Right renal cortex interstitium (tissue), 3 donors: ENCODE data around the gene HTR1B. TPM values are rescaled to one million over a fixed set of nuclear protein-coding genes. Genes with fewer than 3 reads are reported as not detected.

ENCODE experiments used
- DNase-seq, 3 donors: peaks; one replicate each; pipeline ENCODE4 v3.0.0-alpha.2; 2013; ENCODE audit warnings: low read depth in 3 of 3, low spot score in 2 of 3
- polyA plus RNA-seq, 3 donors: library from polyadenylated mRNA; unstranded; fragments of 120-200 nt; gene quantifications; one replicate each; pipeline ENCODE4 v1.2.1, GENCODE V29; 2013; ENCODE audit not compliant: insufficient read length in 3 of 3

HTR1B gene, protein sequence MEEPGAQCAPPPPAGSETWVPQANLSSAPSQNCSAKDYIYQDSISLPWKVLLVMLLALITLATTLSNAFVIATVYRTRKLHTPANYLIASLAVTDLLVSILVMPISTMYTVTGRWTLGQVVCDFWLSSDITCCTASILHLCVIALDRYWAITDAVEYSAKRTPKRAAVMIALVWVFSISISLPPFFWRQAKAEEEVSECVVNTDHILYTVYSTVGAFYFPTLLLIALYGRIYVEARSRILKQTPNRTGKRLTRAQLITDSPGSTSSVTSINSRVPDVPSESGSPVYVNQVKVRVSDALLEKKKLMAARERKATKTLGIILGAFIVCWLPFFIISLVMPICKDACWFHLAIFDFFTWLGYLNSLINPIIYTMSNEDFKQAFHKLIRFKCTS
- under 1 TPM; 0.30 to 0.44 (median 0.42) TPM for polyA plus RNA-seq

DNA sequence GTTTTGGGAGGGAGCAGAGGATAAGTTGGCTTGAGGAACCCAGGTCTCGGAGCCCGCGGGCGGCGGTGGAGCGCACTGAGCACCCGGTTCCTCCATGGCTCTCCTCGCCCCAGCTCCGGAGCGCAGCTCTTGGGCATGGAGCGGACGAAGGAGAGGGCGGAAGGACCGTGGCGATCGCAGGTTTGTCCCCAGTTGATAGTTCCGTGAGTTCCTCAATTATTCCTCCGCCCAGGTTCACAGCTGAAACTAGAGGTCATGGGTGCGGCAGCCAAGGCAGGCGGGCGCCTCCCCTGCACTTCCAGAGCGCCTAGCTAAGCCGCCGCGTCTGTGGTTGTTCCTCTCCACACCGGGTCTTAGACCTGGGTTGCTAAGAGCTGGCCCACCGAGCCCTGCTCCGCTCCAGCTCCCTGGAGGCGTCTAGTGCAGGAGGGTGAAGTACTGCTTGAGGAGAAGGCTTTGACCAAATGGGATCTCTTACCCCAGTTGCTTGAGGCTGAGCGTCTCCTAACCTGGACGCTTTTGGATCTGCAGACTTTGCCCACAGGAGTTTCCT, at the start of gene HTR1B:
TSS of gene HTR1B (minus strand) at position 184 of the 553 bp plus-strand sequence. CDS start at position 96, 88 bp downstream.
- DNase-seq, result no peak

DNA sequence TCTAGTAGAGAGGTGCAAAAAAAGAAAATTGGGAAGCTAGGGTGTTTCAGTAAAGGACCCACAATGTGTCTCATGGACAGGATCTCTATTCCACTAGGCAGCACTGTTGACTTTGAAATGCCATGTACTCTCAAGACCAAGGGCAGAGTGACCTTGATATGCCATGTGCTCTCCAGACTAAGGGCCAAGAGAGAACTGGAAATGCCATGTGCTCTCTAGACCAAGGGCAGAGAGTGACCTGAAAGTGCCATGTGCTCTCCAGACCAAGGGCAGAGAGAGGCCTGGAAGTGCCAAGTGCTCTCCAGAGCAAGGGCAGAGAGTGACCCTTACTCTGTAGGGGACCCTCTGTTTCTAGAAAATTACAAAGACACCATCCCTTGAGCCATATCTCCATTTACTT, 49.3 kb upstream of the HTR1B start:
- DNase-seq, result no peak

DNA sequence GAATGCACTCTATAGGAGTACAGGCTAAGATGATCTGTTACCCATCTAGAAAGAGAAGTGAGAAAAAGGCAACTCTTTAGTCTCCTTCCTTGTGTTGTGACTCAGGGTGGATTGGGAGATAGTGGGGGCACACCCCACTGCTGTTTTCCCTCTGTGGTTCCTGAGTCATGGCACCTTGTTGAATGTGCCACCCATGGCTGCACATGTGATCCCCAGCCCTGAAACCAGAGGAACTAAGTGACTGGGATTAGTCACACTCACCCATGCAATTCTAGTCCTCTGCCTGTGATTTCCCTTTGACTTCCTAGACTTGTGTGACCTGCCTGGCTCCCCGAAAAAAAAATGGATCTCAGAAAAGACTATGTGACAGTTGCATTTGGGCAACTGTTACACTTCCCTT, 48.6 kb upstream of the HTR1B start:
- DNase-seq, result no peak

GRCh38 chr6:77502981-77503380, 39.7 kb upstream of the HTR1B start:
- DNase-seq, result no peak

- DNase-seq, result no peak
Observed at GRCh38 chr6:77492530-77492929, 29.2 kb upstream of the HTR1B start.

DNA sequence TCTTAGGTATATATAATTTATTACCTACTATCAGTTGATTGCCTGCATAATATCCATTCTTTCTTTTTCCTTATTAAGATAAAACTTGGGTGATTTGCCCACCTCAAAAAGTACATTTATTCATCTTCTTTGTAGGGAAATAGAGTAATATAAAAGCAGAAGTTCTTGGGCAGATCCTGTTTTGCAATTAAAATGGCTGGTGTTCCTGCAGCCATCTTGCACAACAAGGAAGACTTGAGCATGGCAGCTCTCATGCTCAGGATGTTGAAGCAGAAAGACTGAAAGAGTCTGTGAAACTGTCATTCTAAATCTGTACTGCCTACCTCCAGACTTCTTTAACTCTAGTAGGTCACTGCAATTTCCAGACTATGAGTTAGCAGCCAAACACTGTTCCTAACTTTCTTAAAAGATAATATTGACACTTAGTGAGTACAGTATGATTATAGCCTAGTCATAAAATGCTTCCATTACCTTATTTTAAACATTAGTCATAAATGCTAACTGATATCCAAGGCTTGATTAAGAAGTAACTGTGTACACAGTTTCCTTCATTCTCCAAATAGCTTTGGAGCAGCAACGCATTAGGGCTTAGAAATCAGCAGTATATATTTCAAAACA, 24.6 kb upstream of the HTR1B start:
- no peak for DNase-seq

GRCh38 chr6:77482981-77483380, 19.7 kb upstream of the HTR1B start:
- DNase-seq, result no peak

- DNase-seq, result no peak
Observed at GRCh38 chr6:77474973-77475372, 11.7 kb upstream of the HTR1B start.

DNA sequence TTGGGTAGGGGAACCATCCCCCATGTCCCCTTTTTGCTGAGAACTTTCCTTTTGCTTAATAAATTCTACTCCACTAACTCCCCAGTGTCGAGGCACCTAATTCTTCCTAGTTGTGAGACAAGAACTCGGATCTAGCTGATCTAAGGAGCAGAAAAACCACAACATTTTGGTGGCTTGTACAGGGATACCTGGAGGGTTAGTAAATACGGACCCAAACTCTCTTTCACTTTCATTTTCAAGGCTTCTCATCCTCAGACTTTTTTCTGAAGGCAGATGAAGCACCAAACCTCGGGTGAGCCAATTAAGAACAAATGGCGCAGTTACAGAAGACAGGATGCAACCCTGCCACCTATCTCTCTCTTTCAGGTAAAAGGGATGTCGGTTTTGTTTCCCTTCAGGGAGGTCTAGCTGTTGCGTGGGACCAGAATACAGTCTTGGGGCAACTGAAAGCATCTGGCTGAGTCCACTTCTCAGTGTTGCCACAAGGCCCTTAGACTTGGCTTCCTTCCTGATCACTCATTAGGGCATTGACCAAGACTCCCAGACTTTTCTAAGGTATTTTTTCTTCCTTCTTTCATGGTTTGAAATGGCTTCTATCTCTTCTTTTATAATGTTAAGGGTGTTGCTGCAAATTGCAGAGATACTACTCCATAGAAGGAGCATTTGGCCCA, 11.1 kb upstream of the HTR1B start:
- no peak for DNase-seq

DNA sequence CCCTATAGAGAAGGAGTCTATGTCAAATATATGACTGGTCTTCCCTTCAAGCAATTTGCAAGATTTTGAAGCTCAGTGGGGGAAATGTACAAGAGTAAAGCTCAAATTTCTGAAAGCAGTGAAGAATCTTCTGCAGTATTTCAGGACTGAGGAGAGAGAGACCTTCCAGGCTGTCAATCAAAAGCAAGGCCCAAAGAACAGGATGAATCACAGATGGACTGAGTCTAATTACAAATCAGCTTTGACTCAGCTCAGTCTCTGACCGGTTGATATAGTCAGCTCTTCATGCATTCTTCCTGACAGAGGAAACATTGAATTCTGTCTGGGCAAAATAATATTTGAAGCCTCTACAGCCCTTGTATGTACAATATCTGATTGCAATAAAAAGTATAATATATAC, 7.7 kb upstream of the HTR1B start:
- no peak for DNase-seq

DNA sequence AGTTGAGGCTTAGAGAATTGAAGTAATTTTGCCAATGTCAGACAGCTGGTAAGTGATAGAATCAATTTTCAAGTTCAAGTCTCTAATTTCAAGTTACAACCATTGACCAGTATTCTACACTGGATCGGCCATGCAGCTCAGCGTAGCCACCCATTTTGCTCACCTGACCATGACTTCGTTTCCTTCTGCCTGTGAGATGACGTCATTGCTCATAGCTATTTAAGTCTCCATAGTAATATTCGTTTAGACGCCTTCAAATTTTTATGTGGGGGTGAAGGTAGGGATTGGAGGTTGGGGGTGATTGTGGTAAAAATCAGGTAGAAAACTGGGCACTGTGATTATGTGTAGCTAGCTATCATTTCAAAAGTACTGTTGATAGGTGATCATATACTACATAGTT, 5.6 kb upstream of the HTR1B start:
- DNase-seq, result no peak

GRCh38 chr6:77466451-77467437, 3.5 kb upstream of the HTR1B start:
- no peak for DNase-seq

DNA sequence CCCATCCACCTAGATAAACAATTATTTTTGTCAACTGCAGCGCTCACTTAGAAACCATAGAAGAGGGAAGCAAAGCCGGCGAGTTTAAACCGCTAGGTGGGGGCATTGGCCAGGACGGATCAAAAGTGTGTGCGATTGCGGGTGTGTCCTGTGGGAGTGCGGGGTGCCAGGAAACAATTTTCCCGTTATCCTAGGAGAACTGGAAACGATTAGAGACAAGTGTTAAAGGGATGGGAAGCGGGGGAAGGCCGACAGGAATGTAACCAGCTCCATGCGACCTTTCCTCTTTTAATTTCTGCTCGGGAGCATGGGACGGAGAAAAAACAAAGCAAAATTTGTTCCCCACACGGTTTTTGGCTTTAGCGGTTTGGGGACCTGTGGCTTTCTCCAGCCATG, 2.8 kb upstream of the HTR1B start:
- peak in 1 of 3 donors; percentile 41 for DNase-seq

DNA sequence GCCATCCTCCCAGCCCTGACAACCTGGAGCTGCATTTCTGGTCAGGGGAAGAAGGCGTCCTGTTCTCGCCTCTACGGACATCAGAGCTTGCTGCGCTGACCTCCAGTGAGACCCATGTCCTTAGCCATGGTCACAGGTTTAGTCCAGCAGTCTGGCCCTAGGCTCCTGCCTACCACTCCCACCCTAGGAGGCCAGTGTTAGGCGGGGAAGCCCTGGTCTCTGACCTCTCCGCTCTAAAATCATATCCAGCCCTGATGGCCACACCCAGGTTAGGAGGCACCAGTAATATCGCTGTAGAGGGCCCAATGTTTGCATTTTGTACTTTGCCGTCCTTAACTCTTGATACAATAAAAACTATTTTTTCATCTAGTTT, 1.2 kb upstream of the HTR1B start:
- no peak for DNase-seq

DNA sequence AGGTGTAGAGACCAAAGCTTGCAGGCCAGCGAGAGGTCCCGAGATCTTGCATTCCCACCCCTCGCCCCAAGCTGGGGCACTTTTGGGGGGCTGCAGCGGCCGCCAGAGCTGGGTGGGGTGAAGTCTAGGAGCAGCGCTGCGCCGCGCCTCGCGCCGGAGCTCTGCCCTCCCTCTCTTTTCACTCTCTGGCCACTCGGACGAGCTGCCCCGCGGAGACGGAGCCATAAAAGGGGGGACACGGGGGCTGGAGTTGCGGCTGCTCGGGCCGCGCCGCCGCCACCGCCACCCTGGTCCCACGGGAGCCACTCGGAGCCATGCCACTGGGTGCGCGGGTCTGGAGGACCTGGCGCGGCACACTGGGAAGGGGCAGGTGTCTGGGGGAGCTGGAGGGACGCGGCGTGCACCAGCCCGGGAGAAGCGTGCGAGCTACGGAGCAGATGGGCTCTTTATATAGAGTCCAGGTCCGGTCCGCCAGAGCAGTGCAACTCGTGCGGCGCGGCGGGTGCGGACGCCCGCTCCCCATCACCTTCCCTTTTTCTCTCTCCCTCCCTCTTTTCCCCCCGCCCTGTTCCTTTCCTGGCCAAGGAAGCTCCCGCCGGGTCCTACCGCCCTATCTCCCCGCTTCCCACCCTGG, 687 bp upstream of the HTR1B start:
- no peak for DNase-seq

DNA sequence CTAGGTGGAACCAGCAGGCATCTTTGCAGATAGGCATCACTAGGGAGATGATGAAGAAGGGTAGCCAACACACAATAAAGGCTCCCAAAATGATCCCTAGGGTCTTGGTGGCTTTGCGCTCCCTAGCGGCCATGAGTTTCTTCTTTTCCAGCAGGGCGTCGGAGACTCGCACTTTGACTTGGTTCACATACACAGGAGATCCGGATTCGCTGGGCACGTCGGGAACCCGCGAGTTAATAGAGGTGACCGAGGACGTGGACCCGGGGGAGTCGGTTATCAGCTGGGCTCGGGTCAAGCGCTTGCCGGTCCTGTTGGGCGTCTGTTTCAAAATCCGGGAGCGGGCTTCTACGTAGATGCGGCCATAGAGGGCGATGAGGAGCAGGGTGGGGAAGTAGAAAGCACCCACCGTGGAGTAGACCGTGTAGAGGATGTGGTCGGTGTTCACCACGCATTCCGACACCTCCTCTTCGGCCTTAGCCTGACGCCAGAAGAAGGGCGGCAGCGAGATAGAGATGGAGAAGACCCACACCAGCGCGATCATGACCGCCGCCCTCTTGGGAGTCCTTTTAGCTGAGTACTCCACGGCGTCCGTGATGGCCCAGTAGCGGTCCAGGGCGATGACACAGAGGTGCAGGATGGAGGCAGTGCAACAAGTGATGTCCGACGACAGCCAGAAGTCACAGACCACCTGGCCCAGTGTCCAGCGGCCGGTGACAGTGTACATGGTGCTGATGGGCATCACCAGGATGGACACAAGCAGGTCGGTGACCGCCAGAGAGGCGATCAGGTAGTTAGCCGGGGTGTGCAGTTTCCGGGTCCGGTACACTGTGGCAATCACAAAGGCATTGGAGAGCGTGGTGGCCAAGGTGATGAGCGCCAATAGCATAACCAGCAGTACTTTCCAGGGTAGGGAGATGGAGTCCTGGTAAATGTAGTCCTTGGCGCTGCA, 658 bp downstream of the HTR1B start:
- DNase-seq, result no peak

- DNase-seq, result no peak
Observed at GRCh38 chr6:77461796-77462195, 1.5 kb downstream of the HTR1B start.

GRCh38 chr6:77458421-77458820, 4.9 kb downstream of the HTR1B start:
- DNase-seq, result no peak
